D721Med (cell line): ENCODE data around the gene NAB2.

Source experiments
- DNase-seq: peaks from one replicate; pipeline ENCODE4 v3.0.0; 2011; ENCODE audit warnings: low spot score; ENCODE audit not compliant: insufficient read length
- FAIRE-seq: peaks from 2 replicates; lab custom pipeline; 2011; peaks lifted over from hg19 to GRCh38; lab: Jason Lieb, UNC
- CTCF ChIP-seq: IDR thresholded peaks from 2 replicates; pipeline ENCODE4 v1.5.1; 2012; ENCODE audit warnings: mild to moderate bottlenecking, control low read depth; ENCODE audit not compliant: insufficient read depth; ENCODE audit errors: missing control alignments

NAB2 gene

GRCh38 chr12:57088354-57089270, at the start of gene NAB2:
Gene NAB2, plus strand, starts transcription at chr12:57089114. Its CDS starts 158 bp downstream, at chr12:57089272.
- no peak for TF ChIP-seq CTCF
- DNase-seq: peak; percentile 73
- no peak for FAIRE-seq

GRCh38 chr12:57040211-57040610, 48.7 kb upstream of the NAB2 start:
- DNase-seq (no peak), FAIRE-seq (no peak)
- TF ChIP-seq CTCF: no peak

GRCh38 chr12:57040750-57041149, 48.2 kb upstream of the NAB2 start:
- FAIRE-seq (no peak), DNase-seq (no peak)
- no peak for TF ChIP-seq CTCF

- FAIRE-seq (no peak), DNase-seq (no peak)
- TF ChIP-seq CTCF: no peak
Observed at GRCh38 chr12:57042695-57043094, 46.2 kb upstream of the NAB2 start.

GRCh38 chr12:57044468-57044867, 44.4 kb upstream of the NAB2 start:
- TF ChIP-seq CTCF: no peak
- DNase-seq (no peak), FAIRE-seq (no peak)

GRCh38 chr12:57044889-57045288, 44.0 kb upstream of the NAB2 start:
- no peak for TF ChIP-seq CTCF
- no peak for DNase-seq
- FAIRE-seq: no peak
